Trophoblast cell (in vitro differentiated cells and primary cell): Measurements from ENCODE around the gene FOCAD.

Experiments used
- DNase-seq, 2 donors: peaks; one replicate each; pipeline ENCODE4 v3.0.0-alpha.2; 2016
- H2AFZ ChIP-seq: 2 replicates; pipeline ENCODE4 v1.6.1; 2013; ENCODE audit warnings: low read length, moderate library complexity, mild to moderate bottlenecking; ENCODE audit not compliant: insufficient read depth, poor library complexity
- H2AK5ac ChIP-seq: 2 replicates; pipeline ENCODE4 v1.6.1; 2013; ENCODE audit warnings: mild to moderate bottlenecking, low read length
- H2BK120ac ChIP-seq: 2 replicates; pipeline ENCODE4 v1.6.1; 2013; ENCODE audit warnings: low read length, mild to moderate bottlenecking, moderate library complexity; ENCODE audit not compliant: insufficient read depth, poor library complexity
- H2BK12ac ChIP-seq: 2 replicates; pipeline ENCODE4 v1.6.1; 2013; ENCODE audit warnings: mild to moderate bottlenecking, low read length, moderate library complexity
- H2BK5ac ChIP-seq: 2 replicates; pipeline ENCODE4 v1.6.1; 2013; ENCODE audit warnings: low read length, low read depth, moderate library complexity, mild to moderate bottlenecking; ENCODE audit not compliant: poor library complexity
- H3K14ac ChIP-seq: 2 replicates; pipeline ENCODE4 v1.6.1; 2013; ENCODE audit warnings: mild to moderate bottlenecking, low read length
- H3K18ac ChIP-seq: 2 replicates; pipeline ENCODE4 v1.6.1; 2013; ENCODE audit warnings: mild to moderate bottlenecking, low read length
- H3K23ac ChIP-seq: 2 replicates; pipeline ENCODE4 v1.6.1; 2013; ENCODE audit warnings: low read length
- H3K27ac ChIP-seq: 2 replicates; pipeline ENCODE4 v1.5.1; 2013; ENCODE audit warnings: low read depth, mild to moderate bottlenecking, inconsistent platforms, low read length, moderate library complexity
- H3K27me3 ChIP-seq: 2 replicates; pipeline ENCODE4 v1.6.1; 2013; ENCODE audit warnings: inconsistent platforms, mild to moderate bottlenecking, low read length, moderate library complexity; ENCODE audit not compliant: insufficient read depth
- H3K36me3 ChIP-seq, 2 experiments: 1 replicate in 1 of 2; 2 replicates in 1 of 2; pipeline ENCODE4 v1.6.1; 2013; ENCODE audit warnings: low read length in 2 of 2, mild to moderate bottlenecking in 2 of 2, moderate library complexity in 1 of 2; ENCODE audit not compliant: insufficient read depth in 2 of 2, control insufficient read depth in 1 of 2
- H3K4ac ChIP-seq: 2 replicates; pipeline ENCODE4 v1.6.1; 2013; ENCODE audit warnings: low read depth, mild to moderate bottlenecking, low read length, moderate library complexity
- H3K4me1 ChIP-seq, 2 experiments: 1 replicate in 1 of 2; 2 replicates in 1 of 2; pipeline ENCODE4 v1.6.1; 2013; ENCODE audit warnings: low read length in 2 of 2, mild to moderate bottlenecking in 2 of 2, moderate library complexity in 1 of 2; ENCODE audit not compliant: insufficient read depth in 2 of 2, control insufficient read depth in 1 of 2
- H3K4me2 ChIP-seq: 2 replicates; pipeline ENCODE4 v1.6.1; 2013; ENCODE audit warnings: inconsistent platforms, mild to moderate bottlenecking, low read length, moderate library complexity
- H3K4me3 ChIP-seq: 2 replicates; pipeline ENCODE4 v1.5.1; 2013; ENCODE audit warnings: mild to moderate bottlenecking, low read depth, low read length, inconsistent platforms
- H3K79me1 ChIP-seq: one replicate; pipeline ENCODE4 v1.6.1; 2013; ENCODE audit warnings: low read length
- H3K79me2 ChIP-seq: 2 replicates; pipeline ENCODE4 v1.6.1; 2013; ENCODE audit warnings: low read length, mild to moderate bottlenecking; ENCODE audit not compliant: control insufficient read depth, insufficient read depth, poor library complexity
- H3K9ac ChIP-seq: 2 replicates; pipeline ENCODE4 v1.6.1; 2013; ENCODE audit warnings: mild to moderate bottlenecking, low read length
- H3K9me3 ChIP-seq: 2 replicates; pipeline ENCODE4 v1.6.1; 2013; ENCODE audit warnings: low read depth, mild to moderate bottlenecking, control low read depth, inconsistent platforms, low read length; ENCODE audit not compliant: insufficient read depth
- H4K12ac ChIP-seq: 2 replicates; pipeline ENCODE4 v1.6.1; 2013; ENCODE audit warnings: low read depth, mild to moderate bottlenecking, low read length, moderate library complexity
- H4K8ac ChIP-seq: 2 replicates; pipeline ENCODE4 v1.6.1; 2013; ENCODE audit warnings: low read depth, mild to moderate bottlenecking, low read length, moderate library complexity
- H4K91ac ChIP-seq: one replicate; pipeline ENCODE4 v1.6.1; 2013; ENCODE audit warnings: low read depth, mild to moderate bottlenecking, low read length, moderate library complexity
- WGBS: extraction: QIAGEN DNeasy Blood & Tissue Kit; methylation state at CpG from one replicate; pipeline ENCODE4 v1.1.7; 2013; ENCODE audit warnings: missing lambda C conversion rate; ENCODE audit not compliant: insufficient read length, insufficient coverage; ENCODE audit errors: extremely low coverage; 5-methylcytosine and 5-hydroxymethylcytosine counted together

Gene FOCAD

GRCh38 chr9:20853866-20854265 is 169.8 kb downstream of the FOCAD start:
- Histone ChIP-seq H3K4ac (no peak overlapping the region), H3K27ac (no peak overlapping the region)
- no peak for DNase-seq

GRCh38 chr9:20854444-20854843 is 170.4 kb downstream of the FOCAD start:
- Histone ChIP-seq H3K9me3 (no peaks in the 10 kb centered on the region), H2BK5ac (no peak overlapping the region), H4K8ac (no peak overlapping the region), H3K4me2 (no peak overlapping the region), H3K79me1 (no peaks in the 10 kb centered on the region), H2AFZ (no peak overlapping the region), H3K14ac (no peak overlapping the region), H4K91ac (no peak overlapping the region), H4K12ac (no peak overlapping the region), H3K36me3 (no peaks in the 10 kb centered on the region), H3K23ac (no peak overlapping the region), H3K27ac (no peak overlapping the region), H3K18ac (no peak overlapping the region), H3K9ac (no peak overlapping the region), H2AK5ac (no peak overlapping the region), H3K4me1 (no peaks in the 10 kb centered on the region), H3K79me2 (no peaks in the 10 kb centered on the region), H3K4me3 (no peak overlapping the region), H3K4ac (no peak overlapping the region), H2BK120ac (no peak overlapping the region), H2BK12ac (no peak overlapping the region), H3K27me3 (no peaks in the 10 kb centered on the region)
- DNase-seq, result peak; percentile 30 to 73
- WGBS, result no CpG with 5 or more reads among the region's 4 CpGs

More at GRCh38 chr9:20853866-20854265, 169.8 kb downstream of the FOCAD start:
- H3K18ac ChIP-seq, result no peak overlapping the region
- no peak overlapping the region for H4K8ac ChIP-seq
- H3K79me1 ChIP-seq, result no peaks in the 10 kb centered on the region
- H2BK120ac ChIP-seq, result no peak overlapping the region
- H2BK5ac ChIP-seq, result no peak overlapping the region
- no peak overlapping the region for H3K4me3 ChIP-seq
- H4K91ac ChIP-seq, result no peak overlapping the region
- no peaks in the 10 kb centered on the region for H3K79me2 ChIP-seq
- no peak overlapping the region for H3K14ac ChIP-seq
- H3K4me1 ChIP-seq, result no peaks in the 10 kb centered on the region
- H3K9me3 ChIP-seq, result no peaks in the 10 kb centered on the region
- H2AK5ac ChIP-seq, result no peak overlapping the region
- H2AFZ ChIP-seq, result no peak overlapping the region
- no peaks in the 10 kb centered on the region for H3K27me3 ChIP-seq
- H2BK12ac ChIP-seq, result no peak overlapping the region
- no peak overlapping the region for H3K23ac ChIP-seq
- no peak overlapping the region for H4K12ac ChIP-seq
- no CpG with 5 or more reads among the region's 2 CpGs for WGBS
- no peaks in the 10 kb centered on the region for H3K36me3 ChIP-seq
- no peak overlapping the region for H3K4me2 ChIP-seq
- no peak overlapping the region for H3K9ac ChIP-seq

- Histone ChIP-seq H3K14ac (no peak overlapping the region), H2AK5ac (no peak overlapping the region), H2BK5ac (peak overlapping the region; percentile 73), H2AFZ (no peak overlapping the region), H2BK12ac (no peak overlapping the region), H3K36me3 (peaks cover 0 to 2% of the 10 kb centered on the region in 2 experiments), H3K9me3 (no peaks in the 10 kb centered on the region), H3K4ac (no peak overlapping the region), H3K27me3 (no peaks in the 10 kb centered on the region), H3K9ac (no peak overlapping the region), H2BK120ac (no peak overlapping the region), H3K23ac (no peak overlapping the region), H4K91ac (no peak overlapping the region), H3K18ac (no peak overlapping the region), H3K79me1 (no peaks in the 10 kb centered on the region), H3K79me2 (no peaks in the 10 kb centered on the region), H4K8ac (no peak overlapping the region), H4K12ac (no peak overlapping the region), H3K4me3 (no peak overlapping the region), H3K27ac (peak overlapping the region; percentile 61), H3K4me2 (peak overlapping the region; percentile 22), H3K4me1 (no peaks in the 10 kb centered on the region)
- WGBS, result no CpG with 5 or more reads among the region's 2 CpGs
- DNase-seq, result peak in 1 of 2 donors; percentile 38
Measured at GRCh38 chr9:20863945-20864344, 179.9 kb downstream of the FOCAD start.

GRCh38 chr9:20865347-20865746 is 181.3 kb downstream of the FOCAD start:
- Histone ChIP-seq H3K4me3 (no peak overlapping the region), H3K36me3 (peaks cover 0 to 2% of the 10 kb centered on the region in 2 experiments), H3K9me3 (no peaks in the 10 kb centered on the region), H3K27ac (no peak overlapping the region), H3K23ac (no peak overlapping the region), H2AK5ac (no peak overlapping the region), H2AFZ (no peak overlapping the region), H4K12ac (no peak overlapping the region), H3K4me1 (no peaks in the 10 kb centered on the region), H3K79me1 (no peaks in the 10 kb centered on the region), H2BK12ac (peak overlapping the region; percentile 77), H3K9ac (no peak overlapping the region), H4K8ac (no peak overlapping the region), H3K27me3 (no peaks in the 10 kb centered on the region), H3K14ac (no peak overlapping the region), H3K4ac (no peak overlapping the region), H3K4me2 (no peak overlapping the region), H2BK5ac (no peak overlapping the region), H2BK120ac (no peak overlapping the region), H3K79me2 (no peaks in the 10 kb centered on the region), H3K18ac (no peak overlapping the region), H4K91ac (no peak overlapping the region)
- DNase-seq, result no peak
- WGBS, result no CpG with 5 or more reads among the region's 4 CpGs
